Esophagus muscularis mucosa (tissue), 4 donors: ENCODE results near the gene FUT3. TPM values are rescaled to one million over a fixed set of nuclear protein-coding genes. Genes with fewer than 3 reads are reported as not detected.

ENCODE experiments used
- DNase-seq: peaks from one replicate; pipeline ENCODE4 v3.0.0-alpha.2; 2017; ENCODE audit errors: extremely low spot score
- H3K27ac ChIP-seq, 4 donors: fragments of 200-600 bp; sonication (generic); replicated peaks in 1 of 4; 1 replicate in 3 of 4; 2 replicates in 1 of 4; pipeline ENCODE4 v1.5.1; 2016 to 2019; ENCODE audit warnings: mild to moderate bottlenecking in 1 of 4
- H3K27me3 ChIP-seq, 4 donors: fragments of 200-600 bp; sonication (generic); one replicate each; pipeline versions ENCODE4 v1.5.1 to v1.6.0; 2016 to 2019
- H3K36me3 ChIP-seq, 4 donors: fragments of 200-600 bp; sonication (generic); one replicate each; pipeline ENCODE4 v1.5.1; 2016 to 2019
- H3K4me1 ChIP-seq, 4 donors: fragments of 200-600 bp; sonication (generic); one replicate each; pipeline ENCODE4 v1.5.1; 2016 to 2019
- H3K4me3 ChIP-seq, 4 donors: fragments of 200-600 bp; sonication (generic); 1 replicate in 2 of 4; 2 replicates in 2 of 4; pipeline ENCODE4 v1.5.1; 2016 to 2019; ENCODE audit warnings: mild to moderate bottlenecking in 4 of 4, moderate library complexity in 1 of 4
- H3K9me3 ChIP-seq, 4 donors: fragments of 200-600 bp; sonication (generic); 1 replicate in 3 of 4; 2 replicates in 1 of 4; pipeline ENCODE4 v1.5.1; 2016 to 2019
- EP300 ChIP-seq: sonication (generic); formaldehyde crosslinking; IDR thresholded peaks from one replicate; pipeline ENCODE4 v1.6.1; 2017; ENCODE audit warnings: antibody characterized with exemption
- POLR2A ChIP-seq: fragments of 450-650 bp; IDR thresholded peaks from one replicate; pipeline ENCODE4 v1.6.1; 2017; ENCODE audit warnings: antibody characterized with exemption, moderate library complexity, mild to moderate bottlenecking, low read depth
- POLR2AphosphoS5 ChIP-seq, 2 donors: sonication (generic); formaldehyde crosslinking; IDR thresholded peaks; one replicate each; pipeline ENCODE4 v1.6.1; 2017; ENCODE audit warnings: antibody characterized with exemption in 2 of 2
- WGBS: methylation state at CpG from one replicate; pipeline ENCODE4 v1.1.5; 2018; 5-methylcytosine and 5-hydroxymethylcytosine counted together
- intact Hi-C: fragments of 100-400 bp; cut with DNase I; formaldehyde crosslinking; loops from one replicate; pipeline ENCODE4 v1.15.1; 2023
- total RNA-seq, 4 donors: library from RNA; depleted of rRNA; stranded (reverse); fragments of >200 nt; gene quantifications; one replicate each; pipeline versions ENCODE4 v1.1.0 to v1.2.1, GENCODE V29; 2016
- TF ChIP-seq, protein P1 (sequence below), 3 experiments: fragments of 200-600 bp in 2 of 3; fragments of 450-650 bp in 1 of 3; sonication (generic) in 2 of 3; IDR thresholded peaks; one replicate each; pipeline ENCODE4 v1.5.1; 2017 to 2019; ENCODE audit warnings: antibody characterized with exemption in 3 of 3, mild to moderate bottlenecking in 2 of 3, moderate library complexity in 1 of 3

The FUT3 gene
- total RNA-seq, 4 donors from 2014 or later: 0.57 TPM; not detected in 3

DNA sequence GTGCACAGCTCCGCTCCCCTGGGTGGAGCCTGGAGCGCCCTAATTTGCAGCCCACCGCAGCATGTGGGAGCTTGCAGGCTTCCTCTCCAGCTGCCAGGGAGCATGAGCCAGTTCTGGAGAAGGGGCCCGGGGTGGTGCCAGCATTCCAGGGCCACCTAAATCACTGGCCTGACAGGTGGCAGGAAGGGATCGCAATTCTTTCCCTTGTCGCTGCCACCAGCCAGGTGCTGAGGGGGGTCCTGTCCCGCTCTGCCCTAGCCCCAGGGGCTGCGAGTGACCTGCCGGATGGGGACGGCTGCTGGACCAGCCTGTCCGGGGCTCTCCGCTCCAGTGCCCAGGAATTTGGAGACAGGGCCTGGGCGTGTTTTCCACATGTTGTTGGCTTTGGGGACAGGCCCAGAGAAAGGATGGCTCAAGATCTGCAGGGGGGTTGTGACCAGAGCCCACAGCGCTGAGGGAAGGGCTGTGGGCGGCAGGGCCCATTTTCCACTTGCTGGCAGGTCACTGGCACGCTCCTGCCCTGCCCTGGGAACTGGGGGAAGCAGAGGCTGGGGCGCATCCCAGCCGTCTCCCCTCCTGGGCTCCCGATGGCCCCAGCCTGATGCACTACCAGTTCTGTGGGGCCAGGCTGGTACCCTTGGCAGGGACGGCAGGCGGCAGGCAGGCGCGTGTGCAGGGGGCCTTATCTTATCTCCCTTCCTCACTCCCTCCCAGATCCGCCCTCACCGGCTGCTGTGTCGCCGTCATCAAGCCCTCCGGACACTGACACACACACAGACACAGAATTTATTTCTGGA lies 42.9 kb upstream of the FUT3 start:
- Histone ChIP-seq H3K36me3 (peaks cover 24 to 45% (median 31%) of the 10 kb centered on the region in 4 donors), H3K27me3 (peaks cover 0 to 4% (median 0%) of the 10 kb centered on the region in 4 donors), H3K4me3 (no peak overlapping the region), H3K4me1 (peaks cover 24 to 52% (median 40%) of the 10 kb centered on the region in 4 donors), H3K9me3 (no peaks in the 10 kb centered on the region), H3K27ac (peak overlapping the region in 1 of 4 donors; percentile 23)
- DNase-seq: no peak
- WGBS: 68% methylated on average over 11 of the region's 28 CpGs
- TF ChIP-seq POLR2A: no peak
- no peak for TF ChIP-seq POLR2AphosphoS5 (IDR thresholded peaks at IDR 0.05)
- TF ChIP-seq EP300: no peak
- TF ChIP-seq, protein P1, sequence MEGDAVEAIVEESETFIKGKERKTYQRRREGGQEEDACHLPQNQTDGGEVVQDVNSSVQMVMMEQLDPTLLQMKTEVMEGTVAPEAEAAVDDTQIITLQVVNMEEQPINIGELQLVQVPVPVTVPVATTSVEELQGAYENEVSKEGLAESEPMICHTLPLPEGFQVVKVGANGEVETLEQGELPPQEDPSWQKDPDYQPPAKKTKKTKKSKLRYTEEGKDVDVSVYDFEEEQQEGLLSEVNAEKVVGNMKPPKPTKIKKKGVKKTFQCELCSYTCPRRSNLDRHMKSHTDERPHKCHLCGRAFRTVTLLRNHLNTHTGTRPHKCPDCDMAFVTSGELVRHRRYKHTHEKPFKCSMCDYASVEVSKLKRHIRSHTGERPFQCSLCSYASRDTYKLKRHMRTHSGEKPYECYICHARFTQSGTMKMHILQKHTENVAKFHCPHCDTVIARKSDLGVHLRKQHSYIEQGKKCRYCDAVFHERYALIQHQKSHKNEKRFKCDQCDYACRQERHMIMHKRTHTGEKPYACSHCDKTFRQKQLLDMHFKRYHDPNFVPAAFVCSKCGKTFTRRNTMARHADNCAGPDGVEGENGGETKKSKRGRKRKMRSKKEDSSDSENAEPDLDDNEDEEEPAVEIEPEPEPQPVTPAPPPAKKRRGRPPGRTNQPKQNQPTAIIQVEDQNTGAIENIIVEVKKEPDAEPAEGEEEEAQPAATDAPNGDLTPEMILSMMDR (IDR thresholded peaks at IDR 0.05): no peak
- intact Hi-C loops: loop anchor here (5.0 kb wide), 1 partner anchor 67 kb away; no protein-coding TSS in a partner anchor

DNA sequence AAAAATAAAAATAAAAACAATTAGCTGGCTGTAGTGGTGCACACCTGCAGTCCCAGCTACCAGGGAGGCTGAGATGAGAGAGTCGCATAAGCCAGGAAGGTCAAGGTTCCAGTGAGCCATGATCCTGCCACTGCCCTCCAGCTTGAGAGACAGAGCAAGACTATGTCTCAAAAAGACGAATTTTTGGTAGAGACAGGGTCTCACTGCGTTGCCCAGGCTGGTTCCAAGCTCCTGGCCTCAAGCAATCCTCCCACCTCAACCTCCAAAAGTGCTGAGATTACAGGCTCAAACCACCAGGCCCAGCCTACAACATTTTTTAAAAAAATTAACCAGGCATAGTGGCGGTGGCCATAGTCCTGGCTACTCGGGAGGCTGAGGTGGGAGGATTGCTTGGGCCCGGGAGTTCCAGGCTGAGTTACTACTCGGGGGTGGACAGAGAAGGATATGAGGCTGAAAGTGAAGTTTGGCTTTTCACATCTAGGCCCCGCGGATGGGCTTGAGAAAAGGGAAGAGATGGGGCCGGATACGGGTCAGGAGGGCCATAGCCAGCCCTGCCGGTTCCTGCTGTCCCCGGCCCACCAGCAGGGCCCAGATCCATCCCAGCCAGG lies 42.2 kb upstream of the FUT3 start:
- Histone ChIP-seq H3K27me3 (peaks cover 0 to 4% (median 0%) of the 10 kb centered on the region in 4 donors), H3K27ac (peak overlapping the region in 1 of 4 donors; percentile 23), H3K4me3 (no peak overlapping the region), H3K9me3 (no peaks in the 10 kb centered on the region), H3K4me1 (peaks cover 24 to 54% (median 41%) of the 10 kb centered on the region in 4 donors), H3K36me3 (peaks cover 24 to 41% (median 31%) of the 10 kb centered on the region in 4 donors)
- intact Hi-C loops: loop anchor here (5.0 kb wide), 1 partner anchor 66 kb away; no protein-coding TSS in a partner anchor
- TF ChIP-seq POLR2AphosphoS5 (IDR thresholded peaks at IDR 0.05) (no peak), POLR2A (no peak), EP300 (no peak)
- TF ChIP-seq, protein P1 (IDR thresholded peaks at IDR 0.05): no peak
- DNase-seq: no peak
- WGBS: 79% methylated on average over 10 of the region's 13 CpGs

DNA sequence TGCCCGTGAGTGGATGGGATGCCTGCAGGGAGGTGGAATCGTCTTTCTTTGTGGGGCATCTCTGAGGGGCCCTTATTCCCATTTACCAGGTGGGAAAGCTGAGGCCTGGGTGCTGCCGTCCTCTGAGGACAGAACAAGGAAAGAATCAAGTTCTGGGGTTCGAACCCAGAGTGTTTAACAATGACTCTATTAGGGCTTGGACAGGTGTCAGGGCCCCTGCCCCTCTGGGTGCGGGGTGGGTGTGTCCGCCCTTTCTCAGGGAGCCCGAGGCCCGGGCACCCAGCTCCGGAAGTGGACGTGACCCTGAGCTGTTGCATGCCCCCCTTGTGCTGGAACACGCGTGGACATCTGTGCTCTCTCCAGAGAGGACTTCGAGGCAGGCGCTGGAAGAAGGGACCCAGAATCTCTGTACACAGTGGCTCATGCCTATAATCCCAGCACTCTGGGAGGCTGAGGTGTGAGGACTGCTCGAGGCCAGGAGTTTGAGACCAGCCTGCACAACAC lies 41.6 kb upstream of the FUT3 start:
- intact Hi-C loops: loop anchor here (1.0 to 5.0 kb wide), 2 partner anchors 66 to 89 kb away; no protein-coding TSS in a partner anchor
- peaks cover 24 to 37% (median 30%) of the 10 kb centered on the region in 4 donors for H3K36me3 ChIP-seq
- WGBS: 56% methylated on average over 7 of the region's 15 CpGs
- H3K27ac ChIP-seq: peak overlapping the region in 2 of 4 donors; percentile 10 to 79
- H3K27me3 ChIP-seq: peaks cover 0 to 4% (median 0%) of the 10 kb centered on the region in 4 donors
- peaks cover 24 to 52% (median 41%) of the 10 kb centered on the region in 4 donors for H3K4me1 ChIP-seq
- no peaks in the 10 kb centered on the region for H3K9me3 ChIP-seq
- DNase-seq: no peak
- no peak for TF ChIP-seq POLR2AphosphoS5 (IDR thresholded peaks at IDR 0.05)
- no peak for TF ChIP-seq EP300
- no peak for TF ChIP-seq POLR2A
- H3K4me3 ChIP-seq: no peak overlapping the region

DNA sequence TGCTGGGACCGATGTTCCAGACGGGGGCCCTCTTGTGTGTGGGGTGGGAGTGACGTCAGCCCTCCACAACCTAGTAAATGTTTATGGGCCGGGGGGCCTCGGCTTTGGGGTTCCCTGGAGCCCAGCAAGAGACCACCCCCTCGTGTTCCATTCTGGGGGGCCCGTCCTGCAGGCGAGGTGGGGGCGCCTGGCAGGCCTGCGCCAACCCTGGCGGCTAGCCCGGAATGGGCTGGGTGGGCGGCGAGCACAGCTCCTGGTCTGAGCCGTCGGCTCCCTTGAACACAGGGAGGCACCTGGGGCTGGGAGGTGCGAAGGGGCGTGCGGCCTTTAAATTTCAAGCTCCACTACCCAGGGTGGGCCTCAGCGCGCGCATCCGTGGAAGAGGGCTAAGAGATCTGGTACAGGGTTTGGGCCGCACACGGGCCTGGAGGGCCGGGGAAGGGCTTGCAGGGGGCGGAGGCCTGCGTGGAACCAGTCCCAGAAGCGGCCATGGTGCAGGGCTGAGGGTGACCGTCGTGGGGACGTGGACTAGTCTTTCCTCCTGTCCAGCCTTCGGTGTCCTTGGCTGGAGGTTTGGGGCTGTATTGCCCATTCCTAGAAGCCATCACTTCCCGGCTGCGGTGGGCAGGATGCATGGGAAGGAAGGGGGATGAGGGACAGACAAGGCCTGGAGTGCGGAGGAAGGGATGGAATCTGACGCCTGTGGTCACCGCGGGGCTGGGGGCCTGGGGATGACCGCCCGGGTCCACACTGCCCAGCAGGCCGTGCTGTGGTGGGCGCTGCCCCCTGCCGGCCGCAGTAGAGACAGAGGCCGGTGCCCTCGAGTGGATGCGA lies 40.9 kb upstream of the FUT3 start:
- TF ChIP-seq POLR2A: no peak
- peak; percentile 49 to 55 for TF ChIP-seq POLR2AphosphoS5 (IDR thresholded peaks at IDR 0.05)
- no peak for TF ChIP-seq EP300
- TF ChIP-seq, protein P1 (IDR thresholded peaks at IDR 0.05): peak; percentile 79 to 87 (median 85)
- Histone ChIP-seq H3K27me3 (peaks cover 0 to 4% (median 0%) of the 10 kb centered on the region in 4 donors), H3K36me3 (peaks cover 24 to 32% (median 28%) of the 10 kb centered on the region in 4 donors), H3K4me1 (peaks cover 24 to 45% (median 38%) of the 10 kb centered on the region in 4 donors), H3K9me3 (no peaks in the 10 kb centered on the region), H3K27ac (peak overlapping the region in 2 of 4 donors; percentile 10 to 79), H3K4me3 (no peak overlapping the region)
- 30% methylated on average over 11 of the region's 48 CpGs for WGBS
- DNase-seq: no peak
- intact Hi-C loops: loop anchor here (1.0 to 5.0 kb wide), 2 partner anchors 65 to 88 kb away; no protein-coding TSS in a partner anchor
